Kidney (tissue), 14 donors: ENCODE measurements around the gene VEGFC. TPM values are rescaled to one million over a fixed set of nuclear protein-coding genes. Genes with fewer than 3 reads are reported as not detected.

Source experiments
- DNase-seq, 5 donors: peaks; one replicate each; pipeline ENCODE4 v3.0.0-alpha.2; 2013 to 2020
- FAIRE-seq: peaks from 2 replicates; lab custom pipeline; 2012; peaks lifted over from hg19 to GRCh38; lab: Jason Lieb, UNC
- H3K27ac ChIP-seq, 2 donors: one replicate each; pipeline ENCODE4 v1.7.0; 2013; ENCODE audit warnings: low read depth in 2 of 2, low read length in 2 of 2, inconsistent platforms in 1 of 2
- H3K27me3 ChIP-seq: one replicate; pipeline ENCODE4 v1.7.1; 2013; ENCODE audit warnings: low read length, inconsistent platforms; ENCODE audit not compliant: control insufficient read depth, insufficient read depth
- H3K36me3 ChIP-seq, 3 donors: one replicate each; pipeline versions ENCODE4 v1.7.0 to v1.7.1; 2013; ENCODE audit warnings: low read length in 3 of 3, control low read depth in 1 of 3, inconsistent platforms in 1 of 3; ENCODE audit not compliant: insufficient read depth in 3 of 3, control insufficient read depth in 2 of 3
- H3K4me1 ChIP-seq, 3 donors: one replicate each; pipeline versions ENCODE4 v1.7.0 to v1.7.1; 2013; ENCODE audit warnings: low read length in 3 of 3, inconsistent platforms in 1 of 3, low read depth in 1 of 3; ENCODE audit not compliant: control insufficient read depth in 2 of 3, insufficient read depth in 2 of 3
- H3K4me3 ChIP-seq, 3 donors: one replicate each; pipeline versions ENCODE4 v1.7.0 to v1.8.1; 2013; ENCODE audit warnings: low read length in 3 of 3, control low read depth in 1 of 3, inconsistent platforms in 1 of 3
- H3K9ac ChIP-seq, 3 donors: one replicate each; pipeline versions ENCODE4 v1.7.0 to v1.7.1; 2013; ENCODE audit warnings: low read length in 3 of 3, control low read depth in 1 of 3, inconsistent platforms in 1 of 3
- H3K9me3 ChIP-seq, 3 donors: one replicate each; pipeline versions ENCODE4 v1.7.0 to v1.7.1; 2013; ENCODE audit warnings: low read length in 3 of 3, control low read depth in 1 of 3, inconsistent platforms in 1 of 3; ENCODE audit not compliant: control insufficient read depth in 2 of 3, insufficient read depth in 1 of 3
- intact Hi-C: fragments of 100-400 bp; cut with DNase I; formaldehyde crosslinking; loops from one replicate; pipeline ENCODE4 v1.11.1; 2022
- polyA plus RNA-seq: library from polyadenylated mRNA; stranded (reverse); fragments of 350-450 nt; fragmentation: Illumina TruSeq; extraction: RNeasy Lipid Tissue Mini Kit (QIAGEN cat#74804); gene quantifications from one replicate; pipeline ENCODE4 v1.2.3, GENCODE V29; 2014; ENCODE audit warnings: low read depth, low replicate concordance; ENCODE audit not compliant: insufficient read depth
- total RNA-seq: library from RNA; stranded (reverse); fragmentation: NEBNext Ultra II Directional; extraction: Animal tissue kit (Norgen Biotek cat#: 25700); gene quantifications from one replicate; pipeline ENCODE4 v1.2.1, GENCODE V29; 2021
- TF ChIP-seq, protein P1 (sequence below): IDR thresholded peaks from 3 replicates; pipeline ENCODE4 v1.5.1; 2012; ENCODE audit warnings: mild to moderate bottlenecking, moderate library complexity, borderline replicate concordance; ENCODE audit not compliant: insufficient read depth; ENCODE audit errors: extremely low read depth
- donor health status: control.
- donor health status: control.
- donor health status: control.
- donor health status: control.
- donor health status: control.
- donor health status: DM: yes; HTN: yes; CAD: no.
- donor health status: Normal renal cell carcinoma (clear cell type).

Gene VEGFC
- total and polyA plus RNA-seq, 2 donors from 2014 or later, result 6.6 to 14.3 TPM

DNA sequence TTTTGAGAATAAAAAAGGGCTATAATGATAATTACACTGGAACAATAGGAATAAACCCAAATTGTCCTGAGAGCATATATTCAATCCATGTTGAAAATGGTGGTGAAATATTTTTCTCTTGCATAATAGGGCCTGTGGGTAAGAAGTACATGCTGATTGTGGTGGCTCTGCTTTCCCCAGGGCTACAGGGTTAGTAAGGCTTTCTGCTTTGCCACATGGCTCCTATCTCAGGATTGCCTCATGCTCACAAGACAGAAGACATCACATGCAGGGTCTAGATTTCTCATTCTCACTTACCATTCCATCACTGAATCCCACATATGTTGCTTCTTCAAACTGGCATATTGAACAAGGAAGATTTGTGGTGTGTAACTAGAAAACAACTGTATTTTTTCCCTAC, 12.4 kb upstream of the VEGFC start:
- Histone ChIP-seq H3K27ac (no peak overlapping the region), H3K9ac (no peak overlapping the region), H3K4me3 (no peak overlapping the region), H3K36me3 (no peaks in the 10 kb centered on the region), H3K9me3 (peaks cover 0 to 3% (median 0%) of the 10 kb centered on the region in 3 donors), H3K4me1 (no peaks in the 10 kb centered on the region), H3K27me3 (no peaks in the 10 kb centered on the region)
- TF ChIP-seq, protein P1, sequence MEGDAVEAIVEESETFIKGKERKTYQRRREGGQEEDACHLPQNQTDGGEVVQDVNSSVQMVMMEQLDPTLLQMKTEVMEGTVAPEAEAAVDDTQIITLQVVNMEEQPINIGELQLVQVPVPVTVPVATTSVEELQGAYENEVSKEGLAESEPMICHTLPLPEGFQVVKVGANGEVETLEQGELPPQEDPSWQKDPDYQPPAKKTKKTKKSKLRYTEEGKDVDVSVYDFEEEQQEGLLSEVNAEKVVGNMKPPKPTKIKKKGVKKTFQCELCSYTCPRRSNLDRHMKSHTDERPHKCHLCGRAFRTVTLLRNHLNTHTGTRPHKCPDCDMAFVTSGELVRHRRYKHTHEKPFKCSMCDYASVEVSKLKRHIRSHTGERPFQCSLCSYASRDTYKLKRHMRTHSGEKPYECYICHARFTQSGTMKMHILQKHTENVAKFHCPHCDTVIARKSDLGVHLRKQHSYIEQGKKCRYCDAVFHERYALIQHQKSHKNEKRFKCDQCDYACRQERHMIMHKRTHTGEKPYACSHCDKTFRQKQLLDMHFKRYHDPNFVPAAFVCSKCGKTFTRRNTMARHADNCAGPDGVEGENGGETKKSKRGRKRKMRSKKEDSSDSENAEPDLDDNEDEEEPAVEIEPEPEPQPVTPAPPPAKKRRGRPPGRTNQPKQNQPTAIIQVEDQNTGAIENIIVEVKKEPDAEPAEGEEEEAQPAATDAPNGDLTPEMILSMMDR, result no peak
- FAIRE-seq (no peak), DNase-seq (no peak)
- intact Hi-C loops, result no loop called here

- Histone ChIP-seq H3K9me3 (no peaks in the 10 kb centered on the region), H3K4me3 (no peak overlapping the region), H3K9ac (no peak overlapping the region), H3K27ac (no peak overlapping the region), H3K36me3 (no peaks in the 10 kb centered on the region), H3K4me1 (no peaks in the 10 kb centered on the region), H3K27me3 (no peaks in the 10 kb centered on the region)
- FAIRE-seq (no peak), DNase-seq (no peak)
- TF ChIP-seq, protein P1, result no peak
- intact Hi-C loops, result no loop called here
Measured at GRCh38 chr4:176800891-176801534, 8.3 kb upstream of the VEGFC start.

GRCh38 chr4:176799653-176800052, 6.9 kb upstream of the VEGFC start:
- intact Hi-C loops, result no loop called here
- no peak overlapping the region for H3K9ac ChIP-seq

More at GRCh38 chr4:176799653-176800052, 6.9 kb upstream of the VEGFC start:
- Histone ChIP-seq H3K27me3 (no peaks in the 10 kb centered on the region), H3K4me1 (no peaks in the 10 kb centered on the region), H3K27ac (no peak overlapping the region), H3K9me3 (no peaks in the 10 kb centered on the region), H3K4me3 (no peak overlapping the region), H3K36me3 (no peaks in the 10 kb centered on the region)
- TF ChIP-seq, protein P1, result no peak
- DNase-seq (no peak), FAIRE-seq (no peak)
